Measurements from ENCODE around the gene KCNJ10. TPM values are rescaled to one million over a fixed set of nuclear protein-coding genes. Genes with fewer than 3 reads are reported as not detected.
A peak's percentile ranks its signal among the peaks of the same experiment; 100 is the strongest.

The KCNJ10 gene
- total and polyA plus RNA-seq, 8 donors = 0.27 to 0.72 (median 0.56) TPM; not detected in 1

- DNase-seq = no peak
- no peak overlapping the region for H3K4me3 ChIP-seq
- H3K27me3 ChIP-seq = no peaks in the 10 kb centered on the region
- TF ChIP-seq CTCF (IDR thresholded peaks at IDR 0.05) = no peak
- no peak for ATAC-seq
- peaks cover 0 to 16% of the 10 kb centered on the region in 2 donors for H3K4me1 ChIP-seq
- H3K36me3 ChIP-seq = no peaks in the 10 kb centered on the region
- no peaks in the 10 kb centered on the region for H3K9me3 ChIP-seq
- H3K27ac ChIP-seq = no peak overlapping the region
- intact Hi-C loops (cut with DNase I) = loop anchor here in 1 of 2 donors (5.0 to 10.0 kb wide), 2 partner anchors 91 to 188 kb away; partner anchors contain the start of gene CASQ1
These were observed 33.9 kb upstream of the KCNJ10 start for GRCh38 chr1:160103658-160104408.

- ATAC-seq (no peak), DNase-seq (no peak)
- Histone ChIP-seq H3K4me1 (peaks cover 0 to 30% of the 10 kb centered on the region in 2 donors), H3K9me3 (no peaks in the 10 kb centered on the region), H3K27ac (no peak overlapping the region), H3K36me3 (no peaks in the 10 kb centered on the region), H3K4me3 (no peak overlapping the region), H3K27me3 (no peaks in the 10 kb centered on the region)
- intact Hi-C loops (cut with DNase I) = loop anchor here in 1 of 2 donors (2.0 to 10.0 kb wide), 3 partner anchors 93 to 190 kb away; partner anchors contain the start of gene CASQ1
- no peak for TF ChIP-seq CTCF (IDR thresholded peaks at IDR 0.05)
These were observed 32.0 kb upstream of the KCNJ10 start for GRCh38 chr1:160101717-160102522.

- intact Hi-C loops (cut with DNase I) = loop anchor here in 1 of 2 donors (2.0 to 10.0 kb wide), 3 partner anchors 94 to 191 kb away; partner anchors contain the start of gene CASQ1
- peaks cover 0 to 37% of the 10 kb centered on the region in 2 donors for H3K4me1 ChIP-seq
- peak; percentile 44 for ATAC-seq
- no peak overlapping the region for H3K4me3 ChIP-seq
- H3K27ac ChIP-seq = no peak overlapping the region
- H3K27me3 ChIP-seq = no peaks in the 10 kb centered on the region
- peak; percentile 67 to 91 (median 82) for DNase-seq
- H3K9me3 ChIP-seq = no peaks in the 10 kb centered on the region
- TF ChIP-seq CTCF (IDR thresholded peaks at IDR 0.05) = peak; percentile 89 to 92
- no peaks in the 10 kb centered on the region for H3K36me3 ChIP-seq
These were observed 31.2 kb upstream of the KCNJ10 start for GRCh38 chr1:160101037-160101716.

GRCh38 chr1:160099716-160100375 is 29.9 kb upstream of the KCNJ10 start:
- H3K27me3 ChIP-seq = no peaks in the 10 kb centered on the region
- H3K36me3 ChIP-seq = no peaks in the 10 kb centered on the region
- no peak overlapping the region for H3K4me3 ChIP-seq
- ATAC-seq (no peak), DNase-seq (no peak)
- TF ChIP-seq CTCF (IDR thresholded peaks at IDR 0.05) = no peak
- peaks cover 0 to 41% of the 10 kb centered on the region in 2 donors for H3K4me1 ChIP-seq
- intact Hi-C loops (cut with DNase I) = loop anchor here in 1 of 2 donors (2.0 to 10.0 kb wide), 3 partner anchors 95 to 192 kb away; partner anchors contain the start of gene CASQ1
- peak overlapping the region; percentile 89 to 90 for H3K27ac ChIP-seq
- H3K9me3 ChIP-seq = no peaks in the 10 kb centered on the region
